H1 (cell line): ENCODE results near the gene ACSM3. TPM values are rescaled to one million over a fixed set of nuclear protein-coding genes. Genes with fewer than 3 reads are reported as not detected.

ENCODE experiments used
- ATF3 ChIP-seq: IDR thresholded peaks from 2 replicates; pipeline ENCODE4 v1.6.1; 2011; ENCODE audit warnings: low read depth, mild to moderate bottlenecking, low read length; ENCODE audit not compliant: insufficient read depth
- CEBPB ChIP-seq: IDR thresholded peaks from 2 replicates; pipeline ENCODE4 v1.6.1; 2012; ENCODE audit warnings: low read depth, low read length
- CTBP2 ChIP-seq: IDR thresholded peaks from 2 replicates; pipeline ENCODE4 v1.7.0; 2011; ENCODE audit warnings: borderline replicate concordance, mild to moderate bottlenecking, moderate library complexity, mixed read lengths, low read length; ENCODE audit not compliant: insufficient read depth, insufficient read length
- EZH2 ChIP-seq: fragments of 200-600 bp; sonication (generic); IDR thresholded peaks from 2 replicates; pipeline ENCODE4 v1.7.1; 2012; ENCODE audit warnings: low read depth, mild to moderate bottlenecking, moderate library complexity, low read length, inconsistent platforms; ENCODE audit not compliant: severe bottlenecking
- HDAC6 ChIP-seq: IDR thresholded peaks from one replicate; pipeline ENCODE4 v1.7.1; 2012; ENCODE audit warnings: low read depth, mild to moderate bottlenecking, inconsistent platforms, low read length, moderate library complexity
- KDM4A ChIP-seq: IDR thresholded peaks from one replicate; pipeline ENCODE4 v1.7.1; 2012; ENCODE audit warnings: low read depth, mild to moderate bottlenecking, moderate library complexity, low read length, inconsistent platforms; ENCODE audit not compliant: severe bottlenecking
- RBBP5 ChIP-seq: IDR thresholded peaks from 2 replicates; pipeline ENCODE4 v1.7.1; 2012; ENCODE audit warnings: low read depth, mild to moderate bottlenecking, inconsistent platforms, low read length, moderate library complexity, borderline replicate concordance
- SP4 ChIP-seq: IDR thresholded peaks from 2 replicates; pipeline ENCODE4 v1.6.1; 2012; ENCODE audit warnings: low read length, inconsistent platforms
- TAF7 ChIP-seq: optimal IDR thresholded peaks from 2 replicates; pipeline ENCODE3; 2011; ENCODE audit warnings: low read depth, mild to moderate bottlenecking, inconsistent platforms, low read length, moderate library complexity, borderline replicate concordance
- YY1 ChIP-seq: IDR thresholded peaks from 2 replicates; pipeline ENCODE4 v1.6.1; 2011; ENCODE audit warnings: low read depth, mild to moderate bottlenecking, low read length
- polyA plus RNA-seq, 7 experiments: library from polyadenylated mRNA; depleted of rRNA in 3 of 7; stranded (reverse) in 5 of 7; unstranded in 2 of 7; fragments of >200 nt in 5 of 7; fragments of 200-250 nt in 2 of 7; gene quantifications; 1 replicate in 5 of 7; 2 replicates in 1 of 7; 4 replicates in 1 of 7; pipeline versions ENCODE4 v1.2.1 to v1.2.3, GENCODE V29; 2011 to 2013; ENCODE audit warnings: missing spikeins in 2 of 7, mixed read lengths in 2 of 7
- total RNA-seq: library from RNA; stranded (reverse); fragmentation: NEBNext Ultra II Directional; extraction: Animal tissue kit (Norgen Biotek cat#: 25700); gene quantifications from 2 replicates; pipeline ENCODE4 v1.2.1, GENCODE V29; 2021

The ACSM3 gene
- total and polyA plus RNA-seq, 2 of the 8 experiments (the other 6 are each of a cell fraction or from before 2014, with no cell fraction given) = 5.7 to 6.2 TPM

- no peak for TF ChIP-seq TAF7
- no peak for TF ChIP-seq YY1
- TF ChIP-seq RBBP5 = no peak
- TF ChIP-seq SP4 = no peak
- TF ChIP-seq ATF3 = no peak
- no peak for TF ChIP-seq CTBP2
- no peak for TF ChIP-seq HDAC6
- TF ChIP-seq CEBPB = no peak
- no peak for TF ChIP-seq EZH2
- no peak for TF ChIP-seq KDM4A
Observed at GRCh38 chr16:20822521-20823325, 58.9 kb downstream of the ACSM3 start (continued).
